Measurements from ENCODE around the gene ZRANB1.

Gene ZRANB1

DNA sequence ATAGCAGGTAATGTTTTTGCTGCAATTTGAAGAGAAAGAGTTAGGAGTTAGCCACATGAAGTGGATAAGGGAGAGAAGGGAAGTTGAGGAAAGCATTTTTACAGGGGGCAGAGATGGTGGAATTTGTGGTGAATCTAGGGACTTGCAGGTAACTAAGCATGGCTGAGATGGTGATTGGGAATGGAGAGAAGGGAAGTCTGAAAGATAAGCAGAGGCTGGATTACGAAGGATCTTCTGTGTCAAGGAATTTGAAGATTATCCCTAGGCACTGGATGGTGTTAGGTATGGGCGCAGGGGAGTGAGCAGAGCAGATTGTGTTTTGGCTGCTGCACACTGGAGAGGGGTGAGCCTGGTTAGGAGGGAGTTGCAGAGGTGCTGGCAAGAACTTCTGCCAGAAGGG lies 25.3 kb downstream of the ZRANB1 start (continued):
- TF ChIP-seq POU6F1 (CRISPR knock-in tag; IDR thresholded peaks at IDR 0.05; ENCODE audit: borderline replicate concordance, low read depth) (no peak), ZC3H10 (CRISPR knock-in tag; IDR thresholded peaks at IDR 0.05) (no peak), ZNF565 (CRISPR knock-in tag; conservative IDR thresholded peaks at IDR 0.05; ENCODE audit: low read depth) (no peak), SNAI2 (CRISPR knock-in tag; IDR thresholded peaks at IDR 0.05) (no peak), RARB (CRISPR knock-in tag; IDR thresholded peaks at IDR 0.05) (no peak), TOX (CRISPR knock-in tag; IDR thresholded peaks at IDR 0.05; ENCODE audit: borderline replicate concordance) (no peak), ISL1 (CRISPR knock-in tag; IDR thresholded peaks at IDR 0.05) (no peak), ARNTL (CRISPR knock-in tag; IDR thresholded peaks at IDR 0.05; ENCODE audit: borderline replicate concordance, low read depth) (no peak), CSDC2 (CRISPR knock-in tag; IDR thresholded peaks at IDR 0.05) (no peak), ESRRG (CRISPR knock-in tag; IDR thresholded peaks at IDR 0.05) (no peak)

DNA sequence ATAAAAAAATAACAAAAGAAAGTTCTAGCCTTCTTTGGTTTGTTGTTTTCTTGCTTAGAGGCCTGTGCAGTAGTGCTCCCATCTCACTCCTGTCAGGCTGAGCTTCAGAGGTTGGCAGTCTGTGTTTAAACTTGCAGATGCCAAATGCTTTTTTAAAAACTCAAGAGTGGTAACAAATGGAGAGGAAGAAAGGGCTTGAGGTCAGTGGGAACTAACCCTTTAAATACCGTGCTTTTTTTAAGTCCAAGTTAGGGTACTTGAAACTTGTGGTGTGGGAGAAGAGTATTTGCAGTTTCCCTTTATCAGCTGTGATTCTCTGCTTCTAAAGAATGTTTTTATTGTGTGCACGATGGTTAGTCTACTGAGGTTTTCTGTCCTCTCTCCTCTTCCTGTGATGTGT lies 29.4 kb downstream of the ZRANB1 start:
- ATAC-seq = no peak
- TF ChIP-seq ISL1 (CRISPR knock-in tag; IDR thresholded peaks at IDR 0.05) = no peak
- no peak for TF ChIP-seq RARB (CRISPR knock-in tag; IDR thresholded peaks at IDR 0.05)
- TF ChIP-seq, protein P1, sequence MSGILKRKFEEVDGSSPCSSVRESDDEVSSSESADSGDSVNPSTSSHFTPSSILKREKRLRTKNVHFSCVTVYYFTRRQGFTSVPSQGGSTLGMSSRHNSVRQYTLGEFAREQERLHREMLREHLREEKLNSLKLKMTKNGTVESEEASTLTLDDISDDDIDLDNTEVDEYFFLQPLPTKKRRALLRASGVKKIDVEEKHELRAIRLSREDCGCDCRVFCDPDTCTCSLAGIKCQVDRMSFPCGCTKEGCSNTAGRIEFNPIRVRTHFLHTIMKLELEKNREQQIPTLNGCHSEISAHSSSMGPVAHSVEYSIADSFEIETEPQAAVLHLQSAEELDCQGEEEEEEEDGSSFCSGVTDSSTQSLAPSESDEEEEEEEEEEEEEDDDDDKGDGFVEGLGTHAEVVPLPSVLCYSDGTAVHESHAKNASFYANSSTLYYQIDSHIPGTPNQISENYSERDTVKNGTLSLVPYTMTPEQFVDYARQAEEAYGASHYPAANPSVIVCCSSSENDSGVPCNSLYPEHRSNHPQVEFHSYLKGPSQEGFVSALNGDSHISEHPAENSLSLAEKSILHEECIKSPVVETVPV (CRISPR knock-in tag; IDR thresholded peaks at IDR 0.05) = no peak
- TF ChIP-seq, protein P2, sequence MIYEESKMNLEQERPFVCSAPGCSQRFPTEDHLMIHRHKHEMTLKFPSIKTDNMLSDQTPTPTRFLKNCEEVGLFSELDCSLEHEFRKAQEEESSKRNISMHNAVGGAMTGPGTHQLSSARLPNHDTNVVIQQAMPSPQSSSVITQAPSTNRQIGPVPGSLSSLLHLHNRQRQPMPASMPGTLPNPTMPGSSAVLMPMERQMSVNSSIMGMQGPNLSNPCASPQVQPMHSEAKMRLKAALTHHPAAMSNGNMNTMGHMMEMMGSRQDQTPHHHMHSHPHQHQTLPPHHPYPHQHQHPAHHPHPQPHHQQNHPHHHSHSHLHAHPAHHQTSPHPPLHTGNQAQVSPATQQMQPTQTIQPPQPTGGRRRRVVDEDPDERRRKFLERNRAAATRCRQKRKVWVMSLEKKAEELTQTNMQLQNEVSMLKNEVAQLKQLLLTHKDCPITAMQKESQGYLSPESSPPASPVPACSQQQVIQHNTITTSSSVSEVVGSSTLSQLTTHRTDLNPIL (CRISPR knock-in tag; IDR thresholded peaks at IDR 0.05; ENCODE audit: low read depth) = no peak
- TF ChIP-seq SNAI2 (CRISPR knock-in tag; IDR thresholded peaks at IDR 0.05) = no peak
- no peak for TF ChIP-seq ZNF8 (CRISPR knock-in tag; IDR thresholded peaks at IDR 0.05)
- TF ChIP-seq BACH2 (CRISPR knock-in tag; IDR thresholded peaks at IDR 0.05; ENCODE audit: borderline replicate concordance) = no peak
- TF ChIP-seq TOX (CRISPR knock-in tag; IDR thresholded peaks at IDR 0.05; ENCODE audit: borderline replicate concordance) = no peak
- no peak for TF ChIP-seq ARNTL (CRISPR knock-in tag; IDR thresholded peaks at IDR 0.05; ENCODE audit: borderline replicate concordance, low read depth)
- no peak for TF ChIP-seq ZC3H10 (CRISPR knock-in tag; IDR thresholded peaks at IDR 0.05)
- no peak for TF ChIP-seq ZNF70 (CRISPR knock-in tag; IDR thresholded peaks at IDR 0.05)
- no peak for TF ChIP-seq TSHZ2 (CRISPR knock-in tag; IDR thresholded peaks at IDR 0.05)
- TF ChIP-seq TCF4 (CRISPR knock-in tag; IDR thresholded peaks at IDR 0.05; ENCODE audit: borderline replicate concordance) = no peak
- no peak for TF ChIP-seq GLIS3 (CRISPR knock-in tag; IDR thresholded peaks at IDR 0.05)
- TF ChIP-seq ZFP3 (CRISPR knock-in tag; IDR thresholded peaks at IDR 0.05) = no peak
- TF ChIP-seq ESRRG (CRISPR knock-in tag; IDR thresholded peaks at IDR 0.05) = no peak

DNA sequence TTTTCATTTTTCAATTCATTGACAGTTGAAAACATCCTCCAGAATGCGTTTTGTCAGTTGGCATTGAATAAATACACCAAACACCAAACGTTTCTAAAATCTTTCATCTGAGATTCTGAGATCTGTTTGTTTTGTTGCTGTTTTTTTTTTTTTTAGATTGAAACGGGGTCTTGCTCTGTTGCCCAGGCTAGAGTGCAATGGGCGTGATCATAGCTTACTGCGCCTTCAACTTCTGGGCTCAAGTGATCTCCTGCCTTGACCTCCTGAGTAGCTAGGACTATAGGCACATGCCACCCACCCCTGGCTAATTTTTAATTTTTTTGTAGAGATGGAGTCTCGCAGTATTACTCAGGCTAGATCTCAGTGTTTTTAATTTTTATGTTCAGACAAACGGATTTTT lies 30.7 kb downstream of the ZRANB1 start:
- no peak for ATAC-seq
- TF ChIP-seq ZFP3 (CRISPR knock-in tag; IDR thresholded peaks at IDR 0.05) (no peak), SNAI2 (CRISPR knock-in tag; IDR thresholded peaks at IDR 0.05) (no peak), RARB (CRISPR knock-in tag; IDR thresholded peaks at IDR 0.05) (no peak)

- TF ChIP-seq ESRRG (CRISPR knock-in tag; IDR thresholded peaks at IDR 0.05) = no peak
- TF ChIP-seq PPARA (CRISPR knock-in tag; IDR thresholded peaks at IDR 0.05; ENCODE audit: borderline replicate concordance) = no peak
- TF ChIP-seq, protein P2 (CRISPR knock-in tag; IDR thresholded peaks at IDR 0.05; ENCODE audit: low read depth) = no peak
- TF ChIP-seq ZNF565 (CRISPR knock-in tag; conservative IDR thresholded peaks at IDR 0.05; ENCODE audit: low read depth) = no peak
- no peak for TF ChIP-seq TSHZ2 (CRISPR knock-in tag; IDR thresholded peaks at IDR 0.05)
- TF ChIP-seq POU6F1 (CRISPR knock-in tag; IDR thresholded peaks at IDR 0.05; ENCODE audit: borderline replicate concordance, low read depth) = no peak
- TF ChIP-seq ARNTL (CRISPR knock-in tag; IDR thresholded peaks at IDR 0.05; ENCODE audit: borderline replicate concordance, low read depth) = no peak
- TF ChIP-seq BACH2 (CRISPR knock-in tag; IDR thresholded peaks at IDR 0.05; ENCODE audit: borderline replicate concordance) = no peak
- TF ChIP-seq ZFP3 (CRISPR knock-in tag; IDR thresholded peaks at IDR 0.05) = no peak
- no peak for TF ChIP-seq ZNF70 (CRISPR knock-in tag; IDR thresholded peaks at IDR 0.05)
- no peak for TF ChIP-seq CSDC2 (CRISPR knock-in tag; IDR thresholded peaks at IDR 0.05)
- no peak for ATAC-seq
Observed at GRCh38 chr10:124974131-124974530, 32.2 kb downstream of the ZRANB1 start.

Data from SK-N-SH treated with all-trans-retinoic acid at 6 μM for 48 hours (cell line).